PC-3 (cell line): Measurements from ENCODE around the gene ESRRG. TPM values are rescaled to one million over a fixed set of nuclear protein-coding genes. Genes with fewer than 3 reads are reported as not detected.

Source experiments
- ATAC-seq: fragments of 200-7000 bp; cut with Tn5 transposase; 2 replicates; pipeline ENCODE4 v1.9.1; 2020; ENCODE audit warnings: mild to moderate bottlenecking, moderate library complexity
- BruUV-seq: library from RNA; stranded (reverse); fragments of 400-500 nt; replicated peaks from 2 replicates; lab custom pipeline; 2021; lab: Mats Ljungman, UMichigan
- CTCF ChIA-PET: fragments of 300-600 bp; sonication (Branson Sonifier 250); formaldehyde crosslinking; loops from one replicate; lab custom pipeline; 2022; ENCODE audit warnings: antibody characterized with exemption; lab: Charles Lee
- POLR2A ChIA-PET: fragments of 300-600 bp; sonication (Branson Sonifier 250); formaldehyde crosslinking; loops from one replicate; lab custom pipeline; 2022; ENCODE audit warnings: antibody characterized with exemption; ENCODE audit not compliant: unreplicated experiment; lab: Charles Lee
- DNase-seq: peaks from one replicate; pipeline ENCODE4 v3.0.0-alpha.2; 2015
- H2AFZ ChIP-seq: fragments of 300-600 bp; sonication (generic); 2 replicates; pipeline ENCODE4 v1.6.0; 2016; ENCODE audit warnings: antibody characterized with exemption, low read length
- H3F3A ChIP-seq: fragments of 300-600 bp; sonication (generic); one replicate; pipeline ENCODE4 v1.6.0; 2017; ENCODE audit warnings: antibody characterized with exemption, low read length, control low read depth, mild to moderate bottlenecking; ENCODE audit not compliant: unreplicated experiment
- H3K27ac ChIP-seq: fragments of 300-600 bp; sonication (generic); 2 replicates; pipeline ENCODE4 v1.5.1; 2016; ENCODE audit warnings: mild to moderate bottlenecking, low read length
- H3K27me3 ChIP-seq: fragments of 300-600 bp; sonication (generic); 2 replicates; pipeline ENCODE4 v1.6.1; 2016; ENCODE audit warnings: low read length, mixed read lengths
- H3K36me3 ChIP-seq: fragments of 300-600 bp; sonication (generic); 2 replicates; pipeline ENCODE4 v1.6.1; 2016; ENCODE audit warnings: low read depth, mixed run types, low read length, mixed read lengths
- H3K4me1 ChIP-seq: fragments of 300-600 bp; sonication (generic); 2 replicates; pipeline ENCODE4 v1.5.1; 2016; ENCODE audit warnings: low read length; ENCODE audit not compliant: insufficient read depth
- H3K4me2 ChIP-seq: fragments of 300-600 bp; sonication (generic); 2 replicates; pipeline ENCODE4 v1.6.0; 2016; ENCODE audit warnings: low read length
- H3K4me3 ChIP-seq: fragments of 300-600 bp; sonication (generic); 2 replicates; pipeline ENCODE4 v1.5.1; 2016; ENCODE audit warnings: mild to moderate bottlenecking, low read length, mixed read lengths
- H3K79me2 ChIP-seq: fragments of 300-600 bp; sonication (generic); 2 replicates; pipeline ENCODE4 v1.6.1; 2017; ENCODE audit warnings: low read length, mixed read lengths
- H3K9ac ChIP-seq: fragments of 300-600 bp; sonication (generic); 2 replicates; pipeline ENCODE4 v1.6.0; 2016; ENCODE audit warnings: mild to moderate bottlenecking, low read length
- H3K9me2 ChIP-seq: fragments of 300-600 bp; sonication (generic); replicated peaks from 2 replicates; pipeline ENCODE4 v1.6.1; 2016; ENCODE audit warnings: mixed run types, low read length, mixed read lengths
- H3K9me3 ChIP-seq: fragments of 300-600 bp; sonication (generic); 2 replicates; pipeline ENCODE4 v1.6.1; 2016; ENCODE audit warnings: low read length, mixed read lengths
- H4K20me1 ChIP-seq: fragments of 300-600 bp; sonication (generic); 2 replicates; pipeline ENCODE4 v1.6.1; 2016; ENCODE audit warnings: low read length, mixed read lengths
- CTCF ChIP-seq: fragments of 300-600 bp; sonication (generic); conservative IDR thresholded peaks from 2 replicates; pipeline ENCODE4 v1.5.1; 2017; ENCODE audit warnings: antibody characterized with exemption, low read depth, mild to moderate bottlenecking, low read length
- EZH2 ChIP-seq: fragments of 300-600 bp; sonication (generic); IDR thresholded peaks from one replicate; pipeline ENCODE4 v1.6.1; 2017; ENCODE audit warnings: antibody characterized with exemption, mild to moderate bottlenecking, low read length; ENCODE audit not compliant: unreplicated experiment
- EZH2phosphoT487 ChIP-seq: fragments of 300-600 bp; sonication (generic); IDR thresholded peaks from 2 replicates; pipeline ENCODE4 v1.6.1; 2018; ENCODE audit warnings: mild to moderate bottlenecking, antibody characterized with exemption, low read length, borderline replicate concordance
- intact Hi-C: fragments of 100-400 bp; cut with micrococcal nuclease; formaldehyde crosslinking; loops from 2 replicates; pipeline ENCODE4 v1.9.0; 2023
- total RNA-seq: library from RNA; depleted of rRNA; stranded (reverse); fragments of >200 nt; gene quantifications from 2 replicates; pipeline ENCODE4 v1.2.3, GENCODE V29; 2014

ESRRG gene
- total RNA-seq, 1 experiment from 2014 or later, result 1.7 TPM

DNA sequence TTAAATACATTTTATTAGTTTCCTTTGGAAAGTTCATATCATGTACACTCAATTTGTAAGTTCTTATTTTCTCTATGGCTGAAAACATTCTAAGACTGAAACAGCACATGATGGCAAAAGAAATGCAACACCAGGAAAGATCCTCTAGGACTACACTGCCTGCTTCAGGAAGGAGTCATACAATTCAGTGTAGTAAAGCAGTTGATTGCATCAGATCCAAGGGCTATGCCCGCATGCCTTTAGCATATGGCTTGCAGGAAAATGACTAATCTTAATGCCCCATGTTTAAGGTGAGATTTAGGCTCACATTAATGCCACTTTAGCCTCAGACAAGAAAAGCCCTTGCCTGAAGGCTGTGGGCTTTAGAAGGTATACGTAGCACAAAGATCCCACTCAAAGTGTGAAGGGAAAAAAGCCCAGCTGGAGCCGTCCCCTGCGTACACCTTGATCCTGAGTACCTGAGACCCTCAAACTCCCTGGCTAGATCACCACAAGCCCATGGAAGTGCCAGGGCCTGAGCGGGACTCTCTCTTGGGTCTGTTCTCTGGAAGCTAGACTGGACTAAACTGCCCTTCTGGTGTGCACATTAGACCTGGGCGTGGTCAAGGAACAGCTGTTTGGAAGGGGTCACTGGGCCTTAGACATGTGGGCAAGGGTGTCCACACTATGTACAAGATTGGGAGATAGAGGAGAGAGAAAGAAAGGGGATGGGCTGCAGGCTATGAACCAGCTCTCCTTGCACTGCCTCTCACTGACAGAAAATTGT lies 52.9 kb downstream of the ESRRG start:
- Histone ChIP-seq H3F3A (no peaks in the 10 kb centered on the region), H2AFZ (no peak overlapping the region), H3K79me2 (no peaks in the 10 kb centered on the region), H3K9me3 (no peaks in the 10 kb centered on the region), H3K36me3 (no peaks in the 10 kb centered on the region), H4K20me1 (no peaks in the 10 kb centered on the region), H3K9ac (no peak overlapping the region), H3K4me2 (no peak overlapping the region), H3K27ac (no peak overlapping the region), H3K4me1 (no peaks in the 10 kb centered on the region), H3K9me2 (no peaks in the 10 kb centered on the region), H3K27me3 (no peaks in the 10 kb centered on the region), H3K4me3 (no peak overlapping the region)
- CTCF ChIA-PET, result no interaction called here
- BruUV-seq, result no TSS peak
- intact Hi-C loops, result no loop called here
- DNase-seq (peak; percentile 30), ATAC-seq (peak; percentile 62)
- 0 out of 2 replicates have a peak, but pooled peaks have one; percentile 15 for TF ChIP-seq CTCF
- TF ChIP-seq EZH2, result no peak
- POLR2A ChIA-PET, result no interaction called here

DNA sequence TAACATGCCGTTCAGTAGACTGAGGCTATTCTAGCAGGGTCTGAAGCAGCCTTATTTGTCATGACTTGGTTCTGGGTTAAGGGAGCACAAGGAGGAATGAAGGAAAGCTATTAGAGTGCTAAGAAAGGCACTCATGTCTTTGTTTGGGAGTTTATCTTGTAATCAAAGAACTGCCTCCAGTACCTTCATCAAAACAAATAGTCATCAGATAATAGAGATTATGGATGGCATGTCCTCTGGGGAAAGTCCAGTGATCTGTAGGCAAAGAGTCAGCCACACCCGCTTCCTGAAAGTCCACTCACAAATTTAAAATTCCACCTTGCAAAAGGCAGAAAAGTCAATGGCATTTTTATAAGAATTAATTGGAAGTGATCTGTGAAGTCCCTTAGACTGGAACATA lies 56.8 kb downstream of the ESRRG start:
- POLR2A ChIA-PET, result no interaction called here
- H3K4me3 ChIP-seq, result no peak overlapping the region

More for the DNA sequence above, 56.8 kb downstream of the ESRRG start:
- H3K4me1 ChIP-seq, result no peaks in the 10 kb centered on the region
- intact Hi-C loops, result no loop called here
- CTCF ChIA-PET, result no interaction called here
- no peak overlapping the region for H3K9ac ChIP-seq
- no peaks in the 10 kb centered on the region for H3K79me2 ChIP-seq
- peak; percentile 15; the same call in 1 of the 2 replicates for ATAC-seq
- no peak overlapping the region for H3K4me2 ChIP-seq
- no peaks in the 10 kb centered on the region for H3K9me2 ChIP-seq
- no peaks in the 10 kb centered on the region for H4K20me1 ChIP-seq
- no peaks in the 10 kb centered on the region for H3F3A ChIP-seq
- no peaks in the 10 kb centered on the region for H3K36me3 ChIP-seq
- TF ChIP-seq EZH2 (no peak), CTCF (no peak), EZH2phosphoT487 (no peak)
- no peak for DNase-seq
- H3K27ac ChIP-seq, result no peak overlapping the region
- H3K27me3 ChIP-seq, result no peaks in the 10 kb centered on the region
- no TSS peak for BruUV-seq
- no peaks in the 10 kb centered on the region for H3K9me3 ChIP-seq
- H2AFZ ChIP-seq, result no peak overlapping the region
